C4-2B (cell line): Measurements from ENCODE around the gene INTS14.

Experiments used
- ZFX ChIP-seq: fragments of 450-650 bp; IDR thresholded peaks from 2 replicates; pipeline ENCODE4 v1.6.1; 2017
- TF ChIP-seq, protein P1 (sequence below): fragments of 450-650 bp; conservative IDR thresholded peaks from 2 replicates; pipeline ENCODE4 v1.5.1; 2017; ENCODE audit warnings: mild to moderate bottlenecking

DNA sequence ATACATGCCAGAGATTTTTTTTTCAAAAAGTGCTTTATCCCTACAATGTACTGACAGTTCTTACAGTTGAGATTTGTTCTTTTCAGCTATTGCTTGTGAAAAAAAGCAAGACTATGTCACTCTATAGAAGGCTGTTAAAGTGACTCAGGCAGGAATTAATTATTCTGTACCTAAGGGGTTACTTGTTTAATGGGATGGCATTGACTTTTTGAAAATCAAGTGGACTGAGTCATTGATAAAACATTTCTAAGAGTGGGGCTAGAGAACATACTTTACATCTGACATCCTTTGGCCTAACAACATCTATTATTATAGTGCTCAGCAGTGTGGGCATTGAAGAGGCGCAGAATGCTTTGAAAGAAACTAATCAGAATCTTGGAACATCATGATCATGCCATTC lies 34.3 kb downstream of the INTS14 start:
- TF ChIP-seq, protein P1, sequence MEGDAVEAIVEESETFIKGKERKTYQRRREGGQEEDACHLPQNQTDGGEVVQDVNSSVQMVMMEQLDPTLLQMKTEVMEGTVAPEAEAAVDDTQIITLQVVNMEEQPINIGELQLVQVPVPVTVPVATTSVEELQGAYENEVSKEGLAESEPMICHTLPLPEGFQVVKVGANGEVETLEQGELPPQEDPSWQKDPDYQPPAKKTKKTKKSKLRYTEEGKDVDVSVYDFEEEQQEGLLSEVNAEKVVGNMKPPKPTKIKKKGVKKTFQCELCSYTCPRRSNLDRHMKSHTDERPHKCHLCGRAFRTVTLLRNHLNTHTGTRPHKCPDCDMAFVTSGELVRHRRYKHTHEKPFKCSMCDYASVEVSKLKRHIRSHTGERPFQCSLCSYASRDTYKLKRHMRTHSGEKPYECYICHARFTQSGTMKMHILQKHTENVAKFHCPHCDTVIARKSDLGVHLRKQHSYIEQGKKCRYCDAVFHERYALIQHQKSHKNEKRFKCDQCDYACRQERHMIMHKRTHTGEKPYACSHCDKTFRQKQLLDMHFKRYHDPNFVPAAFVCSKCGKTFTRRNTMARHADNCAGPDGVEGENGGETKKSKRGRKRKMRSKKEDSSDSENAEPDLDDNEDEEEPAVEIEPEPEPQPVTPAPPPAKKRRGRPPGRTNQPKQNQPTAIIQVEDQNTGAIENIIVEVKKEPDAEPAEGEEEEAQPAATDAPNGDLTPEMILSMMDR = no peak
- no peak for TF ChIP-seq ZFX
